Natural killer cell (primary cell): ENCODE results near the gene ZNF486. TPM values are rescaled to one million over a fixed set of nuclear protein-coding genes. Genes with fewer than 3 reads are reported as not detected.
"Not testable (repeated sequence)": the region's sequence is repeated elsewhere in the genome, so short reads cannot be mapped to it uniquely, and the experiment has no call there.

Experiments
- ATAC-seq, 3 donors: fragments of 150-1000 bp in 2 of 3; fragments of 200-7000 bp in 1 of 3; cut with Tn5 transposase; 1 replicate in 1 of 3; 2 replicates in 2 of 3; pipeline ENCODE4 v1.10.0; 2021; ENCODE audit warnings: mild to moderate bottlenecking in 2 of 3, moderate library complexity in 2 of 3
- DNase-seq, 2 donors: peaks; one replicate each; pipeline versions ENCODE4 v3.0.0 to v3.0.0-alpha.2; 2013 to 2021; ENCODE audit warnings: mixed read lengths in 1 of 2
- H3K27ac ChIP-seq: one replicate; pipeline ENCODE4 v1.5.1; 2013; ENCODE audit warnings: mild to moderate bottlenecking, low read length
- H3K27me3 ChIP-seq: one replicate; pipeline ENCODE4 v1.6.1; 2013; ENCODE audit warnings: low read length; ENCODE audit not compliant: control insufficient read depth, insufficient read depth
- H3K36me3 ChIP-seq: one replicate; pipeline ENCODE4 v1.6.1; 2013; ENCODE audit warnings: low read length; ENCODE audit not compliant: control insufficient read depth, insufficient read depth
- H3K4me1 ChIP-seq: one replicate; pipeline ENCODE4 v1.6.1; 2013; ENCODE audit warnings: low read length; ENCODE audit not compliant: control insufficient read depth, insufficient read depth
- H3K4me3 ChIP-seq: one replicate; pipeline ENCODE4 v1.5.1; 2013; ENCODE audit warnings: low read length
- H3K9me3 ChIP-seq: one replicate; pipeline ENCODE4 v1.6.1; 2013; ENCODE audit warnings: low read length; ENCODE audit not compliant: control insufficient read depth, insufficient read depth
- H3K27ac Mint-ChIP-seq, 2 donors: one replicate each; pipeline ENCODE4 v1.8.0; 2022; ENCODE audit warnings: mild to moderate bottlenecking in 2 of 2, mixed read lengths in 2 of 2, moderate library complexity in 1 of 2
- H3K27me3 Mint-ChIP-seq, 2 donors: one replicate each; pipeline ENCODE4 v1.8.0; 2022; ENCODE audit warnings: low read depth in 2 of 2, mixed read lengths in 2 of 2
- H3K36me3 Mint-ChIP-seq: one replicate; pipeline ENCODE4 v1.8.0; 2022; ENCODE audit warnings: mixed read lengths
- H3K4me1 Mint-ChIP-seq, 2 donors: one replicate each; pipeline ENCODE4 v1.8.0; 2022; ENCODE audit warnings: mixed read lengths in 2 of 2
- H3K4me3 Mint-ChIP-seq: one replicate; pipeline ENCODE4 v1.8.0; 2022; ENCODE audit warnings: mild to moderate bottlenecking, moderate library complexity, mixed read lengths
- H3K9me3 Mint-ChIP-seq, 2 donors: one replicate each; pipeline ENCODE4 v1.8.0; 2022; ENCODE audit warnings: mixed read lengths in 2 of 2
- WGBS: methylation state at CpG from one replicate; pipeline ENCODE4 v1.1.7; 2013; ENCODE audit warnings: missing lambda C conversion rate; ENCODE audit not compliant: insufficient coverage; 5-methylcytosine and 5-hydroxymethylcytosine counted together
- intact Hi-C: fragments of 100-400 bp; cut with micrococcal nuclease; formaldehyde crosslinking; loops from one replicate; pipeline ENCODE4 v1.14.2; 2022
- total RNA-seq, 4 donors: library from RNA; stranded (reverse); fragments of 120-200 nt in 1 of 4; gene quantifications; one replicate each; pipeline versions ENCODE4 v1.2.3 to v1.2.4, GENCODE V29; 2013 to 2022
- TF ChIP-seq, protein P1 (sequence below): fragments of 200-600 bp; IDR thresholded peaks from one replicate; pipeline ENCODE4 v1.8.0; 2022; ENCODE audit warnings: antibody characterized with exemption

Gene ZNF486
- 1 to 10 TPM; 3.4 to 6.8 (median 4.8) TPM for total RNA-seq
- total RNA-seq (2013): 9.2 TPM

DNA sequence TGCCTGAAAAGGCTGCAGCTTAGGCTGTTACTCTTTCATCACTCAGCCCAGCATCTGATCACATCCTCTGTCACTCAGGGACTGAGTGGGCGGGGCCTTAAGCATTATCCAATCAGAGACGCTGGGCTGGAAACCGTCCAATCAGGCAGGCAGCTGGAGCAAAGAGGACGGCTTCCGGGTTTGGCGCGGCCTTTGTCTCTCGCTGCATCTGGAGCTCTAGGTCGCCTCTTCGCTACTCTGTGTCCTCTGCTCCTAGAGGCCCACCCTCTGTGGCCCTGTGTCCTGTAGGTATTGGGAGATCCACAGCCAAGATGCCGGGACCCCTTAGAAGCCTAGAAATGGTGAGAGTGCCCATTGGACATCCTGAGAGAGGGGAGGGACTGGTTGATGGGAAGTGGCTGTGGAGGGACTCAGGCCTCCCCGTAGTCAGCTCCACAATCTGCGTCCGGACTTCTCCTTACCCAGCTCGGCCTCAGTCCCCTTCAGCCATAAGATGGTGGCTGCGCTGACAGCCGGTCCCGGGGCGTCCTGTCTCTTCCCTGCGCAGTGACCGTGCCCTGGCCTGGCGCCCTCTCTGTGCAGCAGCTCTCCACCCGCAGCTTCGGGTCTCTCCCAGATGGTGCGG lies at the start of gene ZNF486:
ZNF486 (plus strand) TSS at position 195 of the 625 bp plus-strand sequence; CDS start at position 312, 117 bp downstream.
- H3K27me3 ChIP-seq: no peaks in the 10 kb centered on the region
- H3K36me3 ChIP-seq: peaks cover 5% of the 10 kb centered on the region
- H3K9me3 ChIP-seq: no peaks in the 10 kb centered on the region
- Mint-ChIP-seq H3K9me3 (no peaks in the 10 kb centered on the region), H3K27ac (peak within 1 kb of the TSS; percentile 89 to 94), H3K4me1 (peaks cover 14 to 36% of the 10 kb centered on the region in 2 donors), H3K4me3 (peak within 1 kb of the TSS; percentile 94), H3K36me3 (no peaks in the 10 kb centered on the region), H3K27me3 (no peaks in the 10 kb centered on the region)
- ATAC-seq (peak; percentile 96 to 99 (median 98)), DNase-seq (peak; percentile 94 to 97)
- H3K4me1 ChIP-seq: peaks cover 14% of the 10 kb centered on the region
- 2% methylated on average over 25 of the region's 25 CpGs for WGBS
- TF ChIP-seq, protein P1, sequence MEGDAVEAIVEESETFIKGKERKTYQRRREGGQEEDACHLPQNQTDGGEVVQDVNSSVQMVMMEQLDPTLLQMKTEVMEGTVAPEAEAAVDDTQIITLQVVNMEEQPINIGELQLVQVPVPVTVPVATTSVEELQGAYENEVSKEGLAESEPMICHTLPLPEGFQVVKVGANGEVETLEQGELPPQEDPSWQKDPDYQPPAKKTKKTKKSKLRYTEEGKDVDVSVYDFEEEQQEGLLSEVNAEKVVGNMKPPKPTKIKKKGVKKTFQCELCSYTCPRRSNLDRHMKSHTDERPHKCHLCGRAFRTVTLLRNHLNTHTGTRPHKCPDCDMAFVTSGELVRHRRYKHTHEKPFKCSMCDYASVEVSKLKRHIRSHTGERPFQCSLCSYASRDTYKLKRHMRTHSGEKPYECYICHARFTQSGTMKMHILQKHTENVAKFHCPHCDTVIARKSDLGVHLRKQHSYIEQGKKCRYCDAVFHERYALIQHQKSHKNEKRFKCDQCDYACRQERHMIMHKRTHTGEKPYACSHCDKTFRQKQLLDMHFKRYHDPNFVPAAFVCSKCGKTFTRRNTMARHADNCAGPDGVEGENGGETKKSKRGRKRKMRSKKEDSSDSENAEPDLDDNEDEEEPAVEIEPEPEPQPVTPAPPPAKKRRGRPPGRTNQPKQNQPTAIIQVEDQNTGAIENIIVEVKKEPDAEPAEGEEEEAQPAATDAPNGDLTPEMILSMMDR: no peak
- H3K27ac ChIP-seq: peak within 1 kb of the TSS; percentile 46
- intact Hi-C loops: loop anchor here (5.0 kb wide), 1 partner anchor 90 kb away; the partner anchor contains the start of gene ZNF90
- peak within 1 kb of the TSS; percentile 52 for H3K4me3 ChIP-seq

DNA sequence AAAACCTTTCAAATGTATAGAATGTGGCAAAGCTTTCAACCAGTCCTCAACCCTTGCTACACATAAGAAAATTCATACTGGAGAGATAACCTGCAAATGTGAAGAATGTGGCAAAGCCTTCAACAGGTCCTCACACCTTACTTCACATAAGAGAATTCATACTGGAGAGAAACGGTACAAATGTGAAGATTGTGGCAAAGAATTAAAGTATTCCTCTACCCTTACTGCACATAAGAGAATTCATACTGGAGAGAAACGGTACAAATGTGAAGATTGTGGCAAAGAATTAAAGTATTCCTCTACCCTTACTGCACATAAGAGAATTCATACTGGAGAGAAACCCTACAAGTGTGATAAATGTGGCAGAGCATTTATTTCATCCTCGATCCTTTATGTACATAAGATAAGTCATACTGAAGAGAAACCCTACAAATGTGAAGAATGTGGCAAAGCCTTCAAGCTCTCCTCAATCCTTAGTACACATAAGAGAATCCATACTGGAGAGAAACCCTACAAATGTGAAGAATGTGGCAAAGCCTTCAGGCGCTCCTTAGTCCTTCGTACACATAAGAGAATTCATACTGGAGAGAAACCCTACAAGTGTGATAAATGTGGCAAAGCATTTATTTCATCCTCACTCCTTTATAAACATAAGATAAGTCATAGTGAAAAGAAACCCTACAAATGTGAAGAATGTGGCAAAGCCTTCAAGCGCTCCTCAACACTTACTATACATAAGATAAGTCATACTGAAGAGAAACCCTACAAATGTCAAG lies 48.8 kb upstream of the ZNF486 start:
- DNase-seq, intact Hi-C loops, H3K27me3 ChIP-seq, H3K27ac ChIP-seq, H3K4me3 Mint-ChIP-seq, H3K4me1 Mint-ChIP-seq, H3K27ac Mint-ChIP-seq, H3K4me1 ChIP-seq, H3K36me3 ChIP-seq, H3K27me3 Mint-ChIP-seq, ATAC-seq, H3K4me3 ChIP-seq: not testable (repeated sequence)
- Mint-ChIP-seq H3K36me3 (peaks cover 55% of the 10 kb centered on the region), H3K9me3 (peaks cover 6 to 20% of the 10 kb centered on the region in 2 donors)
- peaks cover 42% of the 10 kb centered on the region for H3K9me3 ChIP-seq
- WGBS: 100% methylated on average over 1 of the region's 6 CpGs

DNA sequence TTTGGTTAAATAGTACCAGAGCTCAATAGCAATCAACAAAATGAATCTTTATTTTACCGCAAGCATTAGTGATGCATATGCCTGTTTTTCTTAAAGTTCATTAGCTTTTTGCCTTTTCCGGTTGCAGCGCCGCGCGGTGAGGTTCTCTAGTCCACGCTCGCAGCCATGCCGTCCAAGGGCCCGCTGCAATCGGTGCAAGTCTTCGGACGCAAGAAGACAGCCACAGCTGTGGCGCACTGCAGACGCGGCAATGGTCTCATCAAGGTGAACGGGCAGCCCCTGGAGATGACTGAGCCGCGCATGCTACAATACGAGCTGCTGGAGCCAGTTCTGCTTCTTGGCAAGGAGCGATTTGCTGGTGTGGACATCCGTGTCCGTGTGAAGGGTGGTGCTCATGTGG lies 42.1 kb upstream of the ZNF486 start:
- Histone ChIP-seq H3K4me3 (no peak overlapping the region), H3K36me3 (no peaks in the 10 kb centered on the region), H3K4me1 (no peaks in the 10 kb centered on the region), H3K27ac (no peak overlapping the region), H3K9me3 (peaks cover 32% of the 10 kb centered on the region), H3K27me3 (no peaks in the 10 kb centered on the region)
- Mint-ChIP-seq H3K9me3 (peaks cover 0 to 14% of the 10 kb centered on the region in 2 donors), H3K4me3 (no peak overlapping the region), H3K36me3 (peaks cover 34% of the 10 kb centered on the region), H3K4me1 (no peaks in the 10 kb centered on the region), H3K27me3 (no peaks in the 10 kb centered on the region), H3K27ac (no peak overlapping the region)
- 96% methylated on average over 23 of the region's 23 CpGs for WGBS
- TF ChIP-seq, protein P1: no peak
- DNase-seq (no peak), ATAC-seq (no peak)
- intact Hi-C loops: no loop called here

DNA sequence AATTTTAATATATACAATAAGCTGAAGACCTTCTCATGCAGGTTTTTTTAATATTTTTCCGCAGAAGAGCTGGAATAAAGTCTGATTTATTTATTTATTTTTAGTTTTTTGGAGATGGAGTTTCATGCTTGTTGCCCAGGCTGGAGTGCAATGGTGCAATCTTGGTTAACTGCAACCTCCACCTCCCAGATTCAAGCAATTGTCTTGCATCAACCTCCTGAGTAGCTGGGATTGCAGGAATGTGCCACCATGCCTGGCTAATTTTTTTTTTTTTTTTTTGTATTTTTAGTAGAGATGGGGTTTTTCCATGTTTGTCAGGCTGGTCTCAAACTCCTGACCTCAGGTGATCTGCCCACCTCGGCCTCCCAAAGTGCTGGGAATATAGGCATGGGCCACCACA lies 34.1 kb upstream of the ZNF486 start:
- H3K27me3 ChIP-seq, H3K27me3 Mint-ChIP-seq, DNase-seq, H3K4me3 ChIP-seq, H3K4me3 Mint-ChIP-seq, H3K36me3 ChIP-seq, H3K9me3 ChIP-seq, H3K4me1 Mint-ChIP-seq, H3K36me3 Mint-ChIP-seq, ATAC-seq, H3K27ac Mint-ChIP-seq, H3K4me1 ChIP-seq, H3K9me3 Mint-ChIP-seq, H3K27ac ChIP-seq, intact Hi-C loops: not testable (repeated sequence)
- WGBS: 88% methylated on average over 1 of the region's 2 CpGs

DNA sequence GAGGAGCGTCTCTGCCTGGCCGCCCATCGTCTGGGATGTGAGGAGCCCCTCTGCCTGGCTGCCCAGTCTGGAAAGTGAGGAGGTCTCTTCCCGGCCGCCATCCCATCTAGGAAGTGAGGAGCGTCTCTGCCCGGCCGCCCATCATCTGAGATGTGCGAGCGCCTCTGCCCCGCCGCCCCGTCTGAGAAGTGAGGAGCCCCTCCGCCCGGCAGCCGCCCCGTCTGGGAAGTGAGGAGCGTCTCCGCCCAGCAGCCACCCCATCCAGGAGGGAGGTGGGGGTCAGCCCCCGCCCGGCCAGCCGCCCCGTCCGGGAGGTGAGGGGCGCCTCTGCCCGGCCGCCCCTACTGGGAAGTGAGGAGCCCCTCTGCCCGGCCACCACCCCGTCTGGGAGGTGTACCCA lies 29.3 kb upstream of the ZNF486 start:
- H3K4me3 ChIP-seq, H3K9me3 Mint-ChIP-seq, DNase-seq, H3K27ac Mint-ChIP-seq, H3K4me1 Mint-ChIP-seq, H3K27me3 Mint-ChIP-seq, H3K36me3 ChIP-seq, H3K27me3 ChIP-seq, H3K4me1 ChIP-seq, ATAC-seq, intact Hi-C loops, H3K9me3 ChIP-seq, H3K27ac ChIP-seq, H3K36me3 Mint-ChIP-seq, H3K4me3 Mint-ChIP-seq: not testable (repeated sequence)
- 98% methylated on average over 19 of the region's 29 CpGs for WGBS
